D341Med (cell line): ENCODE data around the gene NT5C2.
A peak's percentile ranks its signal among the peaks of the same experiment; 100 is the strongest.
"Not testable (repeated sequence)": the region's sequence is repeated elsewhere in the genome, so short reads cannot be mapped to it uniquely, and the experiment has no call there.

Source experiments
- DNase-seq: peaks from one replicate; pipeline ENCODE4 v3.0.0; 2012; ENCODE audit warnings: low spot score

Gene NT5C2

GRCh38 chr10:103199488-103199887, 6.4 kb upstream of the NT5C2 start:
- no peak for DNase-seq

- no peak for DNase-seq
Observed at GRCh38 chr10:103198648-103199047, 5.6 kb upstream of the NT5C2 start.

GRCh38 chr10:103197903-103198302, 4.8 kb upstream of the NT5C2 start:
- DNase-seq = no peak

GRCh38 chr10:103197174-103197573, 4.1 kb upstream of the NT5C2 start:
- DNase-seq = no peak

- no peak for DNase-seq
Observed at GRCh38 chr10:103196516-103196915, 3.4 kb upstream of the NT5C2 start.

GRCh38 chr10:103193820-103194529, 903 bp upstream of the NT5C2 start:
- no peak for DNase-seq

- DNase-seq = no peak
Observed at GRCh38 chr10:103192451-103193106, 493 bp downstream of the NT5C2 start.

GRCh38 chr10:103192089-103192450, 1.0 kb downstream of the NT5C2 start:
- peak; percentile 28 for DNase-seq

GRCh38 chr10:103191198-103191597, 1.9 kb downstream of the NT5C2 start:
- not testable (repeated sequence) for DNase-seq

GRCh38 chr10:103188853-103189252, 4.2 kb downstream of the NT5C2 start:
- no peak for DNase-seq

- no peak for DNase-seq
Observed at GRCh38 chr10:103186128-103186527, 6.9 kb downstream of the NT5C2 start.

- DNase-seq = no peak
Observed at GRCh38 chr10:103184615-103185014, 8.5 kb downstream of the NT5C2 start.

GRCh38 chr10:103183991-103184451, 9.1 kb downstream of the NT5C2 start:
- not testable (repeated sequence) for DNase-seq

- DNase-seq = no peak
Observed at GRCh38 chr10:103181244-103181643, 11.8 kb downstream of the NT5C2 start.

GRCh38 chr10:103180491-103180890, 12.6 kb downstream of the NT5C2 start:
- no peak for DNase-seq

GRCh38 chr10:103177123-103177522, 15.9 kb downstream of the NT5C2 start:
- no peak for DNase-seq

- no peak for DNase-seq
Observed at GRCh38 chr10:103175580-103176285, 17.3 kb downstream of the NT5C2 start.

- DNase-seq = not testable (repeated sequence)
Observed at GRCh38 chr10:103174324-103174723, 18.7 kb downstream of the NT5C2 start.

GRCh38 chr10:103171278-103171677, 21.8 kb downstream of the NT5C2 start:
- no peak for DNase-seq

GRCh38 chr10:103168438-103168837, 24.6 kb downstream of the NT5C2 start:
- DNase-seq = no peak

GRCh38 chr10:103167554-103167953, 25.5 kb downstream of the NT5C2 start:
- DNase-seq = not testable (repeated sequence)

- DNase-seq = no peak
Observed at GRCh38 chr10:103166523-103166922, 26.5 kb downstream of the NT5C2 start.
